CD4-positive, alpha-beta T cell (primary cell): Measurements from ENCODE around the gene AOC2. TPM values are rescaled to one million over a fixed set of nuclear protein-coding genes. Genes with fewer than 3 reads are reported as not detected.

Experiments
- ATAC-seq: fragments of 200-7000 bp; cut with Tn5 transposase; one replicate; pipeline ENCODE4 v1.10.0; 2022; ENCODE audit warnings: mild to moderate bottlenecking; ENCODE audit not compliant: poor library complexity
- CTCF ChIA-PET: fragments of 350-600 bp; sonication (Branson Sonifier 250); formaldehyde crosslinking; loops from one replicate; lab custom pipeline; 2021; ENCODE audit warnings: antibody characterized with exemption, inconsistent platforms; lab: Charles Lee
- POLR2A ChIA-PET: fragments of 350-600 bp; sonication (Branson Sonifier 250); formaldehyde crosslinking; loops from one replicate; lab custom pipeline; 2021; ENCODE audit warnings: antibody characterized with exemption, inconsistent platforms; lab: Charles Lee
- DNase-seq, 14 experiments: peaks; one replicate each; pipeline ENCODE4 v3.0.0-alpha.2; 2013 to 2020; ENCODE audit warnings: mixed read lengths in 2 of 14
- H3K27ac ChIP-seq, 2 donors: one replicate each; pipeline versions ENCODE4 v1.5.1 to v1.7.0; 2013; ENCODE audit warnings: low read length in 2 of 2, low read depth in 1 of 2, mild to moderate bottlenecking in 1 of 2
- H3K27me3 ChIP-seq, 2 experiments: 1 replicate in 1 of 2; 2 replicates in 1 of 2; pipeline versions ENCODE4 v1.6.1 to v1.7.0; 2013; ENCODE audit warnings: low read length in 2 of 2, control low read depth in 1 of 2, mild to moderate bottlenecking in 1 of 2, moderate library complexity in 1 of 2; ENCODE audit not compliant: insufficient read depth in 2 of 2, control insufficient read depth in 1 of 2
- H3K36me3 ChIP-seq: one replicate; pipeline ENCODE4 v1.6.1; 2013; ENCODE audit warnings: low read length, control low read depth; ENCODE audit not compliant: insufficient read depth
- H3K4me1 ChIP-seq: one replicate; pipeline ENCODE4 v1.6.1; 2013; ENCODE audit warnings: low read length, control low read depth; ENCODE audit not compliant: insufficient read depth
- H3K4me3 ChIP-seq: one replicate; pipeline ENCODE4 v1.5.1; 2013; ENCODE audit warnings: mild to moderate bottlenecking, low read length, moderate library complexity
- H3K9me3 ChIP-seq, 2 experiments: 1 replicate in 1 of 2; 2 replicates in 1 of 2; pipeline versions ENCODE4 v1.6.1 to v1.7.0; 2013; ENCODE audit warnings: low read length in 2 of 2, mild to moderate bottlenecking in 2 of 2, control low read depth in 1 of 2, moderate library complexity in 1 of 2; ENCODE audit not compliant: control insufficient read depth in 1 of 2, insufficient read depth in 1 of 2
- H3K27ac Mint-ChIP-seq: one replicate; pipeline ENCODE4 v1.8.0; 2020; ENCODE audit warnings: mixed read lengths
- H3K27me3 Mint-ChIP-seq: one replicate; pipeline ENCODE4 v1.8.0; 2021; ENCODE audit warnings: mixed read lengths
- H3K36me3 Mint-ChIP-seq: one replicate; pipeline ENCODE4 v1.8.0; 2021; ENCODE audit warnings: low read depth, mixed read lengths
- H3K4me1 Mint-ChIP-seq: one replicate; pipeline ENCODE4 v1.8.0; 2021; ENCODE audit warnings: low read depth, mixed read lengths
- H3K4me3 Mint-ChIP-seq: one replicate; pipeline ENCODE4 v1.8.0; 2020; ENCODE audit warnings: mild to moderate bottlenecking, mixed read lengths
- H3K9me3 Mint-ChIP-seq: one replicate; pipeline ENCODE4 v1.8.0; 2020; ENCODE audit warnings: mixed read lengths
- intact Hi-C, 2 experiments: fragments of 100-400 bp; cut with DNase I in 1 of 2; cut with micrococcal nuclease in 1 of 2; formaldehyde crosslinking; loops; one replicate each; pipeline versions ENCODE4 v1.15.1 to v1.9.0; 2023 to 2025; cut with DNase I, micrococcal nuclease
- total RNA-seq, 174 experiments: library from RNA in 2 of 174; stranded (reverse) in 2 of 174; gene quantifications; one replicate each; pipeline ENCODE4 v1.2.3 and lab custom pipeline; 2021 to 2026
- TF ChIP-seq, protein P1 (sequence below): fragments of 200-600 bp; IDR thresholded peaks from one replicate; pipeline ENCODE4 v1.8.0; 2022; ENCODE audit warnings: antibody characterized with exemption, mild to moderate bottlenecking

Gene AOC2
- total RNA-seq, 2 experiments from 2014 or later, result 2.5 to 2.9 TPM

DNA sequence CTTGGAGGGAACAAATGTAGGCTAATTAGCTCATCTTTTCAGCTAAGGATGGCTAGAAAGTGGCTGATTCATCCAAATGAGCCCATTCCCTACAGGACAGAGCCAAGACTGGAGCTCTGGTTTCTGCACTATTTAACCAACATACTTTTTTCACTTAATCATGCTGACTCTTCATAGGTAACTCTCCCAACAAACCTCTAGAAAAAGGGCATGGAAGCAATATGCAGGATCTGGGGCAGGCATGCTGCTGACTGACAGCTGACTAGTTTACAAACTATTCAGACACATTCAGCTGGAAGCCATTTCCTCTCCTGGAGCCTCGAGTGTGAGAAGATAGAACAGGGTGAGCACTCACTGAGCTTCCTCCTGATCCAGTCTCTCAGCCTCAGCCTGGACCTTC, 26.5 kb upstream of the AOC2 start:
- H3K4me3 Mint-ChIP-seq, result no peak overlapping the region
- TF ChIP-seq, protein P1, sequence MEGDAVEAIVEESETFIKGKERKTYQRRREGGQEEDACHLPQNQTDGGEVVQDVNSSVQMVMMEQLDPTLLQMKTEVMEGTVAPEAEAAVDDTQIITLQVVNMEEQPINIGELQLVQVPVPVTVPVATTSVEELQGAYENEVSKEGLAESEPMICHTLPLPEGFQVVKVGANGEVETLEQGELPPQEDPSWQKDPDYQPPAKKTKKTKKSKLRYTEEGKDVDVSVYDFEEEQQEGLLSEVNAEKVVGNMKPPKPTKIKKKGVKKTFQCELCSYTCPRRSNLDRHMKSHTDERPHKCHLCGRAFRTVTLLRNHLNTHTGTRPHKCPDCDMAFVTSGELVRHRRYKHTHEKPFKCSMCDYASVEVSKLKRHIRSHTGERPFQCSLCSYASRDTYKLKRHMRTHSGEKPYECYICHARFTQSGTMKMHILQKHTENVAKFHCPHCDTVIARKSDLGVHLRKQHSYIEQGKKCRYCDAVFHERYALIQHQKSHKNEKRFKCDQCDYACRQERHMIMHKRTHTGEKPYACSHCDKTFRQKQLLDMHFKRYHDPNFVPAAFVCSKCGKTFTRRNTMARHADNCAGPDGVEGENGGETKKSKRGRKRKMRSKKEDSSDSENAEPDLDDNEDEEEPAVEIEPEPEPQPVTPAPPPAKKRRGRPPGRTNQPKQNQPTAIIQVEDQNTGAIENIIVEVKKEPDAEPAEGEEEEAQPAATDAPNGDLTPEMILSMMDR, result no peak
- no peak overlapping the region for H3K27ac Mint-ChIP-seq
- CTCF ChIA-PET, result no interaction called here
- Histone ChIP-seq H3K9me3 (no peaks in the 10 kb centered on the region), H3K27ac (no peak overlapping the region), H3K27me3 (no peaks in the 10 kb centered on the region), H3K4me1 (peaks cover 6% of the 10 kb centered on the region), H3K36me3 (peaks cover 83% of the 10 kb centered on the region), H3K4me3 (no peak overlapping the region)
- no peak for DNase-seq
- intact Hi-C loops, result no loop called here
- H3K4me1 Mint-ChIP-seq, result peaks cover 14% of the 10 kb centered on the region
- no peaks in the 10 kb centered on the region for H3K9me3 Mint-ChIP-seq
- ATAC-seq, result no peak
- peaks cover 78% of the 10 kb centered on the region for H3K36me3 Mint-ChIP-seq
- POLR2A ChIA-PET, result no interaction called here
- no peaks in the 10 kb centered on the region for H3K27me3 Mint-ChIP-seq

DNA sequence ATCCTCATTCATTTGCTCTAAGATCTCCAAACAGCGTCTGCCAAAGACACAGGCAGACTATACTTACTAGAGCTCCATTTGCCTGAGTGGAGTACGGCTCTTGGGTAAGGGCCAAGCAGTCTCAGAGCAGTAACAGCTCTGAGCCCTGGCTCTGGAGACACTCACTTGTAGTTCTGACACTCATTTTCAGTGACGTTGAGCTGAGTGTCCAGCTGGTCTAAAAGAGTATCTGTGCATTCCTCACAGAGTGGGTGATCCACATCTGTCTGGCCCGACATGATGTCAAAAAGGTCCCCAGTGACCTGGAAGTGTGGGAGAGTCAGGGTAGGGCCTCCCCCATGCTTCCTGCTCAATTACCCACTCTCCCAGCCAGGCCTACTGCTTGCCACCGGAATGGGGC, 26.0 kb upstream of the AOC2 start:
- Mint-ChIP-seq H3K4me3 (no peak overlapping the region), H3K4me1 (peaks cover 17% of the 10 kb centered on the region), H3K27me3 (no peaks in the 10 kb centered on the region), H3K36me3 (peaks cover 76% of the 10 kb centered on the region), H3K27ac (no peak overlapping the region), H3K9me3 (no peaks in the 10 kb centered on the region)
- TF ChIP-seq, protein P1, result no peak
- Histone ChIP-seq H3K27me3 (no peaks in the 10 kb centered on the region), H3K4me3 (no peak overlapping the region), H3K4me1 (peaks cover 11% of the 10 kb centered on the region), H3K36me3 (peaks cover 81% of the 10 kb centered on the region), H3K27ac (no peak overlapping the region), H3K9me3 (no peaks in the 10 kb centered on the region)
- intact Hi-C loops, result no loop called here
- no peak for DNase-seq
- ChIA-PET POLR2A (no interaction called here), CTCF (no interaction called here)
- ATAC-seq, result no peak

DNA sequence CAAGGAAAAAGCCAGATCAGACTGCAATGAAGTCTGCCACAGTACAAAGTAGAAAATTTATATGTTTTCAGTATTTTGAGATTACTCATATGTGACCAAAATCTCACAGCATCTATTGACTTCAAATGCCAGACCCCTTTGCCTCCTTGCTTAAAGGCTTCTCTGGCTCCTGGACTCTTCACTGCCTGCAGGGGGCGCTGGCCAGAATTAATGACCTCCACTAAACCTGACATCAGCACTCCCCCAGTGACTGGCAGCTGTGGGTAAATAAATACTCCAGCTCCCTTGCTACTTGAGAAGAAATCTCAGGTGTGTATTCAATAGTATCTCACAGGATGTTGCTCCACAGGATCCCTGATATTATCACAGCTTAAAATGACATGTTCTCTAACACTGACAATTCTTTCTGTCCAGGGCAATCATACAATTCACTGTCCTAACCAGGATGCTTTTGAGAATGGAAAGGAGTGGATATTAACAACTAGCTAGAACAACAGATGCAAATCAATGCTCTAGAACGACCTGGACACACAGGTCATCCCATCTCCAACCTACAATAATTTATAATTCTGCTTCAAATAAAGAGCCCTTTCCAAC, 24.3 kb upstream of the AOC2 start:
- CTCF ChIA-PET, result interaction anchor here (1.0 to 1.6 kb wide), 5 partner anchors 12 to 161 kb away, joined by 3 to 17 read pairs (median 4); partner anchors contain the start of genes CNTD1, COA3, PSME3 and RUNDC1
- ATAC-seq (no peak), DNase-seq (peak; percentile 29 to 79 (median 48))
- Histone ChIP-seq H3K27ac (no peak overlapping the region), H3K9me3 (no peaks in the 10 kb centered on the region), H3K27me3 (no peaks in the 10 kb centered on the region), H3K36me3 (peaks cover 64% of the 10 kb centered on the region), H3K4me1 (peaks cover 22% of the 10 kb centered on the region), H3K4me3 (no peak overlapping the region)
- intact Hi-C loops, result loop anchor here in 1 of 2 experiments (10.0 kb wide), 1 partner anchor 545 kb away; no protein-coding TSS in a partner anchor
- Mint-ChIP-seq H3K27ac (peak overlapping the region; percentile 49), H3K4me3 (peak overlapping the region; percentile 43), H3K9me3 (no peaks in the 10 kb centered on the region), H3K36me3 (peaks cover 67% of the 10 kb centered on the region), H3K4me1 (peaks cover 28% of the 10 kb centered on the region), H3K27me3 (no peaks in the 10 kb centered on the region)
- TF ChIP-seq, protein P1, result peak; percentile 72
- POLR2A ChIA-PET, result no interaction called here
